ENCODE measurements around the gene GRIP1.

GRIP1 gene

GRCh38 chr12:66428870-66429269, 250.0 kb downstream of the GRIP1 start:
- DNase-seq: no peak

- no peak for DNase-seq
Measured at GRCh38 chr12:66428261-66428660, 250.6 kb downstream of the GRIP1 start.

GRCh38 chr12:66426696-66427095, 252.2 kb downstream of the GRIP1 start:
- no peak for DNase-seq

DNA sequence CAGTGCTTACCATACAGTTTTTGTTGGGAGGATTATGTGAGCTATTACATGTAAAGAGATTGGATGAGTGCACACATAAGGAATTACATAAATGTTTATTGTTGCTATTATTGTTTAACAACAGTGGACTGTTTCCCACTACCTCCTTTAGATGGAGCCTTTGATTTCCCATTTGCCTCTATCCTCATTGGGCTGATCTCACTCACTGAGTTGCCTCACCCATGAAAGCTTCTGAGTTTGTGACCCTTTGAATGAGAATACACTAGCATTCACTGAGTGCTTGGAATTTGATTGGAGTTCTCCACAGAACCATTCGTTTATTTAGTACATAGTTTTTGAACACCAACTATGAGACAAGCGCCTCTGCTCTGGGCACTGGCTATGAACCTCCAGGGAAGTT, 255.6 kb downstream of the GRIP1 start:
- no peak for DNase-seq

DNA sequence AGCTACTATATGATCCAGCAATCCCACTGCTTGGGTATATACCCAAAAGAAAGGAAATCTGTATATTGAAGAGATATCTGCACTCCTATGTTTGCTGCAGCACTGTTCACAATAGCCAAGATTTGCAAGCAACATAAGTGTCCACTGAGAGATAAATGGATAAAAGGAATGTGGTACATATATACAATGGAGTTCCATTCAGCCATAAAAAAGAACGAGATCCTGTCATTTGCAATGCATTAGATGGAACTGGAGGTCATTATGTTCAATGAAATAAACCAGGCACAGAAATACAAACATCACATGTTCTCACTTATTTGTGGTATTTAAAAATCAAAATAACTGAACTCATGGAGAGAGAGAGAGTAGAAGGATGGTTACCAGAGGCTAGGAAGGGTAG, 260.0 kb downstream of the GRIP1 start:
- no peak for DNase-seq

DNA sequence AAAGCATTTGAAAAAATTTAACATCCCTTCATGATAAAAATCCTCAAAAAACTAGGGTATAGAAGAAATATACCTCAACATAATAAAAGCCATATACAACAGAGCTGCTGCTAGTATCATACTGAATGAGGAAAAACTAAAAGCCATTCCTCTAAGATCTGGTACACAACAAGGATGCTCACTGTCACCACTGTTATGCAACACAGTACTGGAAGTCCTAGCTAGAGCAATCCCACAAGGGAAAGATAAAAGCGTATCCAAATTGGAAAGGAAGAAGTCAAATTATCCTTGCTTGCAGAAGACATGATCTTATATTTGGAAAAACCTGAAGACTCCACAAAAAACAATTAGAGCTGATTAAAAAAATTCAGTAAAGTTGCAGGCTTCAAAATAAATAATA, 261.7 kb downstream of the GRIP1 start:
- no peak for DNase-seq

DNA sequence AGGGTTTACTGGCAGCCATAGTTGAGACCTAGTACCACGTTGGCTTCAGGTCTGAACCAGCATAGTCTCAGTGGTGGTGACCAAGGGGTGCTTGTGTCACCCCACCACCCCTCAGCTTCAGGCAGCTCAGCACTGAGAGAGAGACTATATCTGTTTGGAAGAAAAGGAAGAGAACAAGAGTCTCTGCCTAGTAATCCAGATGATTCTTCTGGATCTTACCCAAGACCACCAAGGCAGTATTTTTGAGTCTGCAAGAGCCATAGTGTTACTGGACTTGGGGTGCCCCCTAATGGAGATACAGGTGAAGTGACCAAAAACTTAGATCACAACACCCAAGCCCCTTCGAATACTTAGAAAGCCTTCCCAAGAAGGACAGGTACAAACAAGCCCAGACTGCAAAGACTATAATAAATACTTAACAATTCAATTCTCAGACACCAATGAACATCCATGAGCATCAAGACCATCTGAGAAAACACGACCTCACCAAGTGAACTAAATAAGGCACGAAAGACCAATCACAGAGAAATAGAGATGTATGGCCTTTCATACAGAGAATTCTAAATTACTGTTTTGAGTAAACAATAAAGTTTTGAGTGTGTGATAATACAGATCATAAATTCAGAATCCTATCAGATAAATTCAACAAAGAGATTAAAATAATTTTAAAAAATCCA, 269.5 kb downstream of the GRIP1 start:
- no peak for DNase-seq

DNA sequence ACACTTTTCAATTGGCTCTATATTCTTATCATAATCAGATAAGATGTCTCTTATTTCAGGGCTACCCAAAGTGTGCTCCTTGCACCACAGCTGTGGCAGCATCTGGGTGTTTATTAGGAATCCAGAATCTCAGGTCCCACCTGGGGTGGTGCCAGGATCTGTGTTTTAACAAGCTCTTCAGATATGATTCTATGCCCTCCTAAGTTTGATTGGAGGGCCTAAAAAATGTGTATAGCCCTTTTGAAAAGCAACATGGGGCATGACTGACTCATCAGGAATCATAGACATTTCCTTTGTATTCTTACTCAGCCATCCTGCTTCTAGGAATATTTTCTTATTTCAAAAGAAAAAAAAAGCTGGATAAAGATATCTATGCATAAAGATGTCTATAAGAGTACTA, 273.5 kb downstream of the GRIP1 start:
- no peak for DNase-seq

GRCh38 chr12:66403746-66404145, 275.1 kb downstream of the GRIP1 start:
- no peak for DNase-seq

- no peak for DNase-seq
Measured at GRCh38 chr12:66399911-66400306, 279.0 kb downstream of the GRIP1 start.

DNA sequence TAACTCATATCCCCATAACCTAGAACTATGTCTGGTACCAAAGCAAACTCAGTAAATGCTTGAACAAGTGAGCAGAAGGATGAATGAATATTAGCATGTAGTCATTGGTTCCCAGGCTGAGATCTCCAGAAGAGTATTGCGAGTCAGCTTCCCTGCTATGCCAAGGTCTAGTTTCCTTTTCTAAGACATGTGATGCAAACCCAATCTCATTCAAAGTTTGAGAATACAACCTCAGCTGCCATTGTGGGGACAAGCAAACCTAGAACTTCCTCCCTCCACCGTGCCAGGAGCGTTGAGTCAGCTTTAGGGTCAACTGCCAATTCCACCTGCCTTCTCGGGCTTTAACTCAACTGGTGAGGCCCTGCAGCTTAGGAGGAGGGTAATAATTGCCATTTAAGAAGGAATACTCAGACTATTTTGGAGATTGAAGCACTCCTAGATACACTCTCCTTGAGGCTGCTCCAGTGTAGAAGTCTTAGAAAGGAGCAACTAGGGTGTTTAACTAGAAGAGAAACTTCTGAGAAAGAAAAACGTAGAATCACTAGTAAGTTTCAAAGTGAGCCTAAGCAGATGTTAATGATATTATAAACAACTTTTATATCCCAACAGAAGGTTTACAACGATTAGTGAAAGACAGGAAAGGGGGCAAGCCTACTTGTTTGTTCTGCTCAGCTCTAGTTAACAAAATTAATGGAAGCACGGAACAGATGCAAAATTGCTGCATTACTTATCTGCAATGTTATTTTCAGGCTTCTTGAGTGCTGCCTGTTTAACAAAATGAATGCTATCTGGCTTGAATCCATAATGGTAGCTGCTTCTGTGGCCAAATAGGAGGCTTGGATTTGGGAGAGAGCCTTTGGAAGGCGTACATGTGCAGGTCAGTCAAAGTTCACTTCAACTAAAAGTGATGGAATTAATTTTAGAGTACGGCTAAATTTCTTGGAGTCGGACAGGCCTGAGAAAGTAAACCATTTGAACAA, 279.7 kb downstream of the GRIP1 start:
- DNase-seq: no peak

GRCh38 chr12:66397574-66398290, 281.1 kb downstream of the GRIP1 start:
- DNase-seq: no peak

DNA sequence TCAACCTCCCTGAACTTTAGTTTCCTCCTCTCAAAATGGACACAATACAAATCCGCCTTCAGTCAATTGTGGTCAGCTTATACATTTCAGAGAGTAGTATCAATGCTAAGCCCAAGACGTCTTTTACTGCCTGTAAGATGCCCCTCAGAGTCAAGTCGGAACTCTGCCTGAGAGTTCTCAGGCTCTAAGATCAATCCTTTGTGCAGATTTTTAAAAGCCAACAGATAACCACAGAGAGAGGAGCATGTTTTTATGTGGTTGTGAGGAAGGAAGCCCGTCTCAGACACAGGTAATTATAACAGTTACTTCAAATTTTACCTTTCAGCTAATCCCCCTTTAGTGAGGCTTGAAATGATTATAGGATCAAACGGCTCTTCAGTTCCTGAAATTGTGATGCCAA, 285.0 kb downstream of the GRIP1 start:
- DNase-seq: no peak

GRCh38 chr12:66392266-66392915, 286.5 kb downstream of the GRIP1 start:
- no peak for DNase-seq

GRCh38 chr12:66388517-66388916, 290.4 kb downstream of the GRIP1 start:
- no peak for DNase-seq

- no peak for DNase-seq
Measured at GRCh38 chr12:66387117-66387516, 291.8 kb downstream of the GRIP1 start.

DNA sequence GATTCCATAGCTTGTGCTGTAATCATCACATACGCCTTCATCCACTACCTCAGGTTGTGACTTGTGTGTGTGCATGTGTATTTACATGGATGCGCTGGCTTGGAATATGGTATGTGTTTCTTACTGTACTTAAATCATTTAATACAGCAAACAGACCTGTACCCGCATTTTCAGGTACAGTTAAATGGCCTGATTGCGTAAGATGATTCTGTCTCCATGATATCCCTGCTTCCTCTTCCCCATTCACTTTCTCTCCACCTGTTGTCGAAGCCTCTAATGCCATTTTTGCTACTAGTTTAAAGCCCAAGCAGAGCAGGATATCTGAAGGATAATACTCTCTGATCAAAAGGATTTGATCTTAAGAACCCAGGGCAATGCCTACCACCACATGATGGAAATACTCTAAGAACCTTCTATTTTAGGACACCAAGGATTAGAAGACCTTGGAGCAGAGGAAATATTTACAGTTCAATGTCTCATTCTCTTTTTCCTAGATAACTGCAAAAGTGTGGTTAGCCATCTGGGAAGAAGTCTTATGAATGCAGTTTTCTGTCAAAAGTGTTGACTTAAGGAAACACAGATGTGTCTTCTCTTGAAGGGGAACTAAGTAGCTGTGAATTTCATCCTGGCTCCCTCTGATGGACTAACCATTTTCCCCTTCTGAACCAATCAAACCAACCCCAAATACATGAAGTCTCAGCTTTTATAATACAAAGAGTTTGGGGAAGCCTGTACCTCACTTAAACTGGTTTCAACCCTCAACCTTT, 297.9 kb downstream of the GRIP1 start:
- DNase-seq: no peak

GRCh38 chr12:66379616-66380015, 299.3 kb downstream of the GRIP1 start:
- DNase-seq: no peak

DNA sequence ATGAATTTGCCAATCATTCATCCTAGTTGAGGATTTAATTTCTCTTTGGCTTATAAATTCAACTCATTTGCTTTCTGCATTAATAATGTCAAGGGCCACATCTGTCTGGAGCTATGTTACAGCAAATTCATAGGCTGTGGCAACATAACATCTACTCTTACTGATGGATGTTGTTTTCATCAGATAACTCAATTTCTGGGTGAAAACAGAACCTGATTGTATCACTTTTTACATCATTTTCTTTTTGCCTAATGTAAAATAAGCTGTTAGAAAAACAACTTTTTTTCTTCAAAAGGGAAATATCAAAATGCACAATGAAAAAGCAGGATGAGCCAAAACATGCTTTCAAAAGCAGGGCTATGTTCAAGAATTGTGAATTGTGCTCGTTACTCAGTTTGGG, 303.3 kb downstream of the GRIP1 start:
- DNase-seq: no peak

DNA sequence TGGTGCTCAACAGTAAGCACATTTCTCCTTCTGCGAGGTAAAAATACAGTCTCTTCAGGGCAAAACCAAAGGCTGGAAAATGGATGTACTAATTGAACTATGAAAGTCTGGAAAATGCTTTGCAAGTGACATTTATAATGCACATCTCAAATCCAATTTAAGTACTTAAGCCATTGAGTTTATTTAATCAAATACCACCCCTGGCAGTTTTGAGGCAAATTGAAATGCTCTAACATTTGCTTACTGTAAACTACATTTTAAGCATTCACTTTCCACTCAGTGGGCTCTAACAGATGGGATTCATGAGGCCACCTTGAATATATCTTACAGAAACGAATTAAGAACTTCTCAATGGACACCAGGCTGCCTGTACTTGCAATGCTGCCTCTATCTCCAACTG, 306.9 kb downstream of the GRIP1 start:
- DNase-seq: no peak

- no peak for DNase-seq
Measured at GRCh38 chr12:66367015-66367667, 311.7 kb downstream of the GRIP1 start.

Measured in NCI-H1417 treated with DMSO at 0.1 percent for 48 hours (cell line).